CD4-positive, alpha-beta T cell treated with Interleukin-12 subunit alpha and Interleukin-12 subunit beta, for 1 hour (primary cell): ENCODE measurements around the gene CDK2AP2.

ENCODE experiments used
- DNase-seq: peaks from one replicate; pipeline ENCODE4 v3.0.0-alpha.2; 2020

The CDK2AP2 gene

GRCh38 chr11:67503119-67504004, 4.6 kb downstream of the CDK2AP2 start:
- no peak for DNase-seq

- DNase-seq = no peak
These were observed 5.5 kb downstream of the CDK2AP2 start for GRCh38 chr11:67502328-67502979.

- DNase-seq = no peak
These were observed 6.1 kb downstream of the CDK2AP2 start for GRCh38 chr11:67501854-67502253.

- no peak for DNase-seq
These were observed 6.9 kb downstream of the CDK2AP2 start for GRCh38 chr11:67500831-67501715.

GRCh38 chr11:67500484-67500821, 7.5 kb downstream of the CDK2AP2 start:
- DNase-seq = no peak

- no peak for DNase-seq
These were observed 8.0 kb downstream of the CDK2AP2 start for GRCh38 chr11:67499808-67500483.

- DNase-seq = no peak
These were observed 9.4 kb downstream of the CDK2AP2 start for GRCh38 chr11:67498544-67498972.

GRCh38 chr11:67497656-67498291, 10.2 kb downstream of the CDK2AP2 start:
- DNase-seq = no peak

GRCh38 chr11:67496113-67496512, 11.8 kb downstream of the CDK2AP2 start:
- DNase-seq = no peak

- DNase-seq = no peak
These were observed 12.5 kb downstream of the CDK2AP2 start for GRCh38 chr11:67495234-67496005.

GRCh38 chr11:67494371-67495233, 13.4 kb downstream of the CDK2AP2 start:
- DNase-seq = no peak

- no peak for DNase-seq
These were observed 14.2 kb downstream of the CDK2AP2 start for GRCh38 chr11:67493548-67494370.

- DNase-seq = no peak
These were observed 15.0 kb downstream of the CDK2AP2 start for GRCh38 chr11:67492801-67493547.

- DNase-seq = no peak
These were observed 15.8 kb downstream of the CDK2AP2 start for GRCh38 chr11:67492069-67492727.

GRCh38 chr11:67491276-67492068, 16.5 kb downstream of the CDK2AP2 start:
- no peak for DNase-seq

GRCh38 chr11:67490727-67491065, 17.3 kb downstream of the CDK2AP2 start:
- DNase-seq = no peak
